Left ventricle myocardium inferior (tissue), 1 donor: Measurements from ENCODE around the gene PAPOLA. TPM values are rescaled to one million over a fixed set of nuclear protein-coding genes. Genes with fewer than 3 reads are reported as not detected.

ENCODE experiments used
- DNase-seq: peaks from one replicate; pipeline ENCODE4 v3.0.0-alpha.2; 2020
- H3K27ac ChIP-seq: fragments of 200-600 bp; replicated peaks from 2 replicates; pipeline ENCODE4 v1.8.0; 2021
- H3K27me3 ChIP-seq: fragments of 200-600 bp; 2 replicates; pipeline ENCODE4 v1.8.0; 2021; ENCODE audit warnings: low read depth
- H3K36me3 ChIP-seq: fragments of 200-600 bp; 2 replicates; pipeline ENCODE4 v1.8.0; 2021
- H3K4me1 ChIP-seq: fragments of 200-600 bp; 2 replicates; pipeline ENCODE4 v1.8.0; 2021
- H3K4me3 ChIP-seq: fragments of 200-600 bp; 2 replicates; pipeline ENCODE4 v1.8.0; 2021; ENCODE audit warnings: mild to moderate bottlenecking, moderate library complexity
- H3K9me3 ChIP-seq: fragments of 200-600 bp; replicated peaks from 2 replicates; pipeline ENCODE4 v1.8.0; 2021
- intact Hi-C: fragments of 100-400 bp; cut with micrococcal nuclease; formaldehyde crosslinking; loops from one replicate; pipeline ENCODE4 v1.11.0; 2022
- total RNA-seq: library from RNA; stranded (reverse); fragmentation: NEBNext Ultra II Directional; extraction: Animal tissue kit (Norgen Biotek cat#: 25700); gene quantifications from one replicate; pipeline ENCODE4 v1.2.1, GENCODE V29; 2021
- TF ChIP-seq, protein P1 (sequence below): fragments of 200-600 bp; IDR thresholded peaks from 2 replicates; pipeline ENCODE4 v1.8.0; 2021; ENCODE audit warnings: antibody characterized with exemption, mild to moderate bottlenecking, borderline replicate concordance
- donor health status: DM: no; HTN: yes; CAD: no; lungs with severe emphysema.

PAPOLA gene
- total RNA-seq, 1 donor from 2014 or later = 136 TPM

DNA sequence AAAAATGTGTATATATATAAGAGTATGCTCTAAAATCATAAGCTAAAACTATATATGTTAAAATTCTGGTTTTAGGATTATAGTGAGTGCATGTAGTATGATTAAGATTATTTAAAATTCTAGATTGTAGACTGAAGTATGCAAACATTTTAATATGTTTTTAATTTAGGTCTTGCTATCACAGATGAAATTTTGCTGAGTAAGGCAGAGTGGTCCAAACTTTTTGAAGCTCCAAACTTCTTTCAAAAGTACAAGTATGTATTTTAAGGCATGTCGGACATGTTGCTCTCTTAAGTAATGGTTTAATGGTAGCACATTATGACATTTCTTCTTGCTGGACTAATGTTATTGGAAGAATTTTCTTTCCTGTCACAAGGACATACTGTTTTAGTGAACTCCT is 34.6 kb downstream of the PAPOLA start:
- TF ChIP-seq, protein P1, sequence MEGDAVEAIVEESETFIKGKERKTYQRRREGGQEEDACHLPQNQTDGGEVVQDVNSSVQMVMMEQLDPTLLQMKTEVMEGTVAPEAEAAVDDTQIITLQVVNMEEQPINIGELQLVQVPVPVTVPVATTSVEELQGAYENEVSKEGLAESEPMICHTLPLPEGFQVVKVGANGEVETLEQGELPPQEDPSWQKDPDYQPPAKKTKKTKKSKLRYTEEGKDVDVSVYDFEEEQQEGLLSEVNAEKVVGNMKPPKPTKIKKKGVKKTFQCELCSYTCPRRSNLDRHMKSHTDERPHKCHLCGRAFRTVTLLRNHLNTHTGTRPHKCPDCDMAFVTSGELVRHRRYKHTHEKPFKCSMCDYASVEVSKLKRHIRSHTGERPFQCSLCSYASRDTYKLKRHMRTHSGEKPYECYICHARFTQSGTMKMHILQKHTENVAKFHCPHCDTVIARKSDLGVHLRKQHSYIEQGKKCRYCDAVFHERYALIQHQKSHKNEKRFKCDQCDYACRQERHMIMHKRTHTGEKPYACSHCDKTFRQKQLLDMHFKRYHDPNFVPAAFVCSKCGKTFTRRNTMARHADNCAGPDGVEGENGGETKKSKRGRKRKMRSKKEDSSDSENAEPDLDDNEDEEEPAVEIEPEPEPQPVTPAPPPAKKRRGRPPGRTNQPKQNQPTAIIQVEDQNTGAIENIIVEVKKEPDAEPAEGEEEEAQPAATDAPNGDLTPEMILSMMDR = no peak
- no peaks in the 10 kb centered on the region for H3K27me3 ChIP-seq
- peaks cover 45% of the 10 kb centered on the region for H3K36me3 ChIP-seq
- no peak overlapping the region for H3K27ac ChIP-seq
- no peak overlapping the region for H3K4me3 ChIP-seq
- no peak for DNase-seq
- H3K4me1 ChIP-seq = no peaks in the 10 kb centered on the region
- intact Hi-C loops = no loop called here
- H3K9me3 ChIP-seq = no peaks in the 10 kb centered on the region

DNA sequence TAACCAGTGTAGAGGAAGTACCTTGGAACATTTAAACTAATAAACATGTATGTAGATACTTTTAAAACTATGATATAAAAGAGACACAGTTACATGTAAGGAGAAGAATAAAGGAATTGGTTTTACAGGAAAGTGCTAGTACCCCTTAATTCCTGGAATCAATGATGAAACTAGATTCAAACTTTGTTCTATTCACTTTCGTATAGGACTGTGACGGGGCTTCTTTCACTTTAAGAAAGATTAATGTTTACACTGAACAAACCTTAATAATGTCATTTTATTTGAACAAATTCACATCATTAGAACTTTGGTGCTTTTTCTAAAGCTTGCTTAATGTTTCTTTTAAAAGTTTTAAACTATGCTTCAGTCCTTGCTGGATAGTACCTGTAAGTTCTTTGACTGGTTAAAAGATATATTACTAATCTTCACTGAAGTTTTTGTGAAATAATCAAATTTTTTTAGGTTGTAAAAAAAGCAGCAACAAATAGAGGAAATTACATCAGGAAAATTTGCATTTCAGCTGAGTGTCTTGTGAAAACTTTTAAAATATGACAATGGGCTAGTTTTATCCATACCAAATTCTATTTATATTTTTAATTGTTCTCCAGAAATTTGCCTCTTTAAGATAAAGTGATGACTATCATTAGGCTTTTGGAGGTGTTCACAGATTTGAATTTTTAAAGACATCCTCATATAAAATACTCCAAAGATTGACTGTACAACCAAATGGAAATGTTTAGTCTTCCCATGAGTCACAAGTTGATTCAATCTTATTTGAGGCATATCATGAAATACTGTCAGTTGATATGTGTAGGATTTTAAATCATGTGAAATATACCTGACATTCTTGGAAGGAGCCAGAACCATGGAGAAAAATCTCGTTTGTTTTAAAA is 36.2 kb downstream of the PAPOLA start:
- H3K27me3 ChIP-seq = no peaks in the 10 kb centered on the region
- no peaks in the 10 kb centered on the region for H3K4me1 ChIP-seq
- TF ChIP-seq, protein P1 = no peak
- no peaks in the 10 kb centered on the region for H3K9me3 ChIP-seq
- H3K27ac ChIP-seq = no peak overlapping the region
- no peak overlapping the region for H3K4me3 ChIP-seq
- H3K36me3 ChIP-seq = peaks cover 41% of the 10 kb centered on the region
- no peak for DNase-seq
- intact Hi-C loops = no loop called here

DNA sequence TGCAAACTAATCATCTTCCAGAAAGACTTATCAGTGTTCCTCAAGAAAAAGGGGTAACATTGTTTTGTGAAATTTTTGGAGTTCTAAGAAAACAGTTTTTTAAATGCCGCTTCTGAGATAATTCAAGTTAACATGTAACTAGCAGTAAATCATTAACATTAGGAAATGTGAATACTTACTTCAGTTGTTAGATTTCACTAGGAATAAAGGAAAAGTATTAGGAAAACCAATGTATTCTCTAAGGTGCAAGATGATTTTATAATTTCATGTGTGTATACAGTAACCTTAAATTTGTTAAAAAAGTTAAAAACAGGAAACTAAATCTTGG is 36.8 kb downstream of the PAPOLA start:
- no peak for DNase-seq
- Histone ChIP-seq H3K4me3 (no peak overlapping the region), H3K36me3 (peaks cover 41% of the 10 kb centered on the region), H3K27ac (no peak overlapping the region), H3K27me3 (no peaks in the 10 kb centered on the region), H3K4me1 (no peaks in the 10 kb centered on the region), H3K9me3 (no peaks in the 10 kb centered on the region)
- intact Hi-C loops = no loop called here
- TF ChIP-seq, protein P1 = no peak

DNA sequence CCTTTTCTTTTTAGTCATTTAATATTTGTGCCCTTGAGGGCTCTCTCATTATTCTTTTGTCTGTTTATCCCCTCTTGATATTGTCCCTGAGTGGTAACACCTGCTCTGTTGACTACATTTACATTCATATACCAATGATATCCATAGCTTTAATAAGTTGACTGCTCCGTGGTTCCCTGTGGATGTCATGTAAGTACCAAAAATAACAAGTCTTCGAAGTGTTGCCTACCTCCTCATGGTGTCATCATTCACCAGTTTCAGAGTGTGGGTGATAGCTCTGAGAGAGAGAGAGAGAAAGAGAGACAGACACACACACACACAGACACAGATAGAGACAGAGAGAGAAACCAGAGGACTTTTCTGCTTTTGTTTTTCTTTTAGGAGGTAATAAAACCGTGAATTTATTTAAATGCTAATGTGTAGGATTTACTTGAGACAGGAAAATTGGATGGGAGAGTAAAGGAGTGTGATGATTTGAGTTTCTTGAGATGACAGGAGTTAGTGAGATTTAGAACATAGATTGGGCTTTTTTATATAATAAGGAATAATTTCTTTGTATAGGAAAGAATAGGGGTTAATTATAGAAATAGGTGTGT is 52.2 kb downstream of the PAPOLA start:
- H3K36me3 ChIP-seq = peaks cover 92% of the 10 kb centered on the region
- H3K9me3 ChIP-seq = no peaks in the 10 kb centered on the region
- DNase-seq = no peak
- H3K27me3 ChIP-seq = no peaks in the 10 kb centered on the region
- H3K27ac ChIP-seq = no peak overlapping the region
- no peaks in the 10 kb centered on the region for H3K4me1 ChIP-seq
- intact Hi-C loops = no loop called here
- H3K4me3 ChIP-seq = no peak overlapping the region
- TF ChIP-seq, protein P1 = no peak

DNA sequence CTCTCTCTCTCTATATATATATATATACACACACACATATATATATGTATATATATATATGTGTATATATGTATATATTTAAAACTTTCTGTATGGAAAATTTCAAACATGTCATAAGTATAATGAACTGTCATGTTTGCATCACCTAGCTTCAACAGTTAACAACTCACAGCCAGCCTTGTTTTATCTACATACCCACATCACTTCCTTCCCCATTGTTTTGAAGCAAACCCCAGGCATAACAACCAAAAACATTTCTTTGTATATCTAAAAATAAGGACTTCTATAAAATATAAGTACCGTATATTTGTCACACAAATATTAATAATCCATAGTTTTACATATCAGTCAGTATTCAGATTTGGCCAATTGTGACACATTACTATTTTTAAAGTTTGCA is 57.4 kb downstream of the PAPOLA start:
- Histone ChIP-seq H3K4me1 (no peaks in the 10 kb centered on the region), H3K36me3 (peaks cover 86% of the 10 kb centered on the region), H3K9me3 (no peaks in the 10 kb centered on the region), H3K27ac (no peak overlapping the region), H3K4me3 (no peak overlapping the region), H3K27me3 (no peaks in the 10 kb centered on the region)
- TF ChIP-seq, protein P1 = no peak
- no peak for DNase-seq
- intact Hi-C loops = no loop called here
